ENCODE measurements around the gene HBM. TPM values are rescaled to one million over a fixed set of nuclear protein-coding genes. Genes with fewer than 3 reads are reported as not detected.
A peak's percentile ranks its signal among the peaks of the same experiment; 100 is the strongest.

The HBM gene
- total RNA-seq, 1 experiment from 2014 or later, result not detected

GRCh38 chr16:180681-181564 is 15.1 kb downstream of the HBM start:
- no peak overlapping the region for H4K91ac ChIP-seq (ENCODE audit: insufficient read length, low read depth, low read length)
- H3K4me1 Mint-ChIP-seq, result 0 out of 4 replicates have a peak, but pooled peaks cover 0 to 7% of the 10 kb centered on the region in 2 experiments
- H3K27ac Mint-ChIP-seq, result no peak overlapping the region
- no peak overlapping the region for H2BK5ac ChIP-seq (ENCODE audit: insufficient read length, low read length)
- H3K23ac ChIP-seq (ENCODE audit: insufficient read length, low read depth, low read length), result no peak overlapping the region
- H2BK15ac ChIP-seq (ENCODE audit: low read depth, low read length), result no peak overlapping the region
- no peak overlapping the region for H2BK120ac ChIP-seq (ENCODE audit: low read depth, low read length, poor library complexity, severe bottlenecking)
- peaks cover 6 to 15% (median 10%) of the 10 kb centered on the region in 3 experiments; a peak in 6 of 7 replicates for H3K36me3 Mint-ChIP-seq (ENCODE audit: insufficient read depth in 1 of 3, low read depth in 3 of 3)
- TF ChIP-seq CTCF (conservative IDR thresholded peaks at IDR 0.05), result no peak
- no CpG with 5 or more reads among the region's 89 CpGs for WGBS (ENCODE audit: extremely low coverage, insufficient read length, low lambda C conversion rate)
- H4K20me1 ChIP-seq (ENCODE audit: control insufficient read depth, insufficient read depth, insufficient read length), result no peaks in the 10 kb centered on the region
- H3K79me1 ChIP-seq (ENCODE audit: insufficient read depth, low read depth, low read length, poor library complexity, severe bottlenecking), result no peaks in the 10 kb centered on the region
- H3K9me3 Mint-ChIP-seq, result no peaks in the 10 kb centered on the region; a peak in 1 of 5 replicates
- H3K18ac ChIP-seq (ENCODE audit: insufficient read length, low read depth, low read length), result no peak overlapping the region
- no peak overlapping the region for H2AFZ ChIP-seq (ENCODE audit: low read length)
- H3K9ac ChIP-seq (ENCODE audit: extremely low read depth, insufficient read length, low read length), result no peak overlapping the region
- H3K4me2 ChIP-seq (ENCODE audit: insufficient read depth, insufficient read length, low read length), result peak overlapping the region; percentile 35
- H3K9me3 ChIP-seq (ENCODE audit: control insufficient read depth, low read depth, low read length), result no peaks in the 10 kb centered on the region
- no peak overlapping the region for H3K27ac ChIP-seq (ENCODE audit: insufficient read length, low read depth, low read length)
- no peaks in the 10 kb centered on the region for H3K4me1 ChIP-seq (ENCODE audit: insufficient read depth, low read length)
- H3K56ac ChIP-seq (ENCODE audit: insufficient read length, low read depth, low read length), result no peak overlapping the region
- H2AK5ac ChIP-seq (ENCODE audit: insufficient read length, low read length), result no peak overlapping the region
- no peak overlapping the region for H3K4ac ChIP-seq (ENCODE audit: low read depth, low read length)
- DNase-seq, result peak; percentile 91
- H3K27me3 Mint-ChIP-seq (ENCODE audit: low read depth), result peaks cover 37% of the 10 kb centered on the region
- no peaks in the 10 kb centered on the region for H3K79me2 ChIP-seq (ENCODE audit: insufficient read depth, low read length)
- H2BK20ac ChIP-seq (ENCODE audit: low read depth, low read length, poor library complexity, severe bottlenecking), result no peak overlapping the region
- no peak overlapping the region for H4K8ac ChIP-seq (replicated peaks; ENCODE audit: insufficient read length, low read depth, low read length)
- no peak overlapping the region for H2BK12ac ChIP-seq (ENCODE audit: insufficient read length, low read depth, low read length)
- H3T11ph ChIP-seq (ENCODE audit: low read length), result no peak overlapping the region
- peaks cover 5% of the 10 kb centered on the region for H3K23me2 ChIP-seq (ENCODE audit: insufficient read length, low read depth, low read length, poor library complexity, severe bottlenecking)
- no peak overlapping the region for H4K5ac ChIP-seq (ENCODE audit: insufficient read length, low read depth, low read length)
- peak overlapping the region; percentile 25; the same call in 1 of the 2 replicates for H3K14ac ChIP-seq (ENCODE audit: insufficient read depth, low read length)
- peaks cover 29% of the 10 kb centered on the region for H3K27me3 ChIP-seq (ENCODE audit: insufficient read depth, low read length)
- H3K4me3 Mint-ChIP-seq, result peak overlapping the region; percentile 52 to 70
